OCI-LY1 (cell line): ENCODE results near the gene PPP2R3B.

Experiments used
- H2AFZ ChIP-seq: fragments of 200-600 bp; sonication (generic), shearing (Covaris generic); 2 replicates; pipeline ENCODE4 v1.6.0; 2014; ENCODE audit warnings: antibody characterized with exemption, mild to moderate bottlenecking, low read length
- H3F3A ChIP-seq: fragments of 200-600 bp; sonication (generic), shearing (Covaris generic); 2 replicates; pipeline ENCODE4 v1.6.0; 2014; ENCODE audit warnings: mild to moderate bottlenecking, antibody characterized with exemption, low read length, moderate library complexity; ENCODE audit not compliant: insufficient read depth
- H3K27ac ChIP-seq: fragments of 200-600 bp; sonication (generic); 2 replicates; pipeline ENCODE4 v1.5.1; 2014; ENCODE audit warnings: low read length, mixed run types, mild to moderate bottlenecking, low read depth; ENCODE audit not compliant: poor library complexity, severe bottlenecking
- H3K27me3 ChIP-seq: fragments of 200-600 bp; sonication (generic); 2 replicates; pipeline ENCODE4 v1.6.0; 2014; ENCODE audit warnings: antibody characterized with exemption, mild to moderate bottlenecking, low read length, moderate library complexity; ENCODE audit not compliant: insufficient read depth
- H3K36me3 ChIP-seq: fragments of 200-600 bp; sonication (generic); 2 replicates; pipeline ENCODE4 v1.6.1; 2014; ENCODE audit warnings: mild to moderate bottlenecking, antibody characterized with exemption, low read length, moderate library complexity, mixed read lengths; ENCODE audit not compliant: insufficient read depth
- H3K4me1 ChIP-seq: fragments of 200-600 bp; sonication (generic); 2 replicates; pipeline ENCODE4 v1.5.1; 2014; ENCODE audit warnings: mild to moderate bottlenecking, low read length, moderate library complexity; ENCODE audit not compliant: insufficient read depth, severe bottlenecking
- H3K4me2 ChIP-seq: fragments of 200-600 bp; sonication (generic), shearing (Covaris generic); 2 replicates; pipeline ENCODE4 v1.6.1; 2014; ENCODE audit warnings: low read length
- H3K4me3 ChIP-seq: fragments of 200-600 bp; sonication (generic); 2 replicates; pipeline ENCODE4 v1.5.1; 2014; ENCODE audit warnings: low read length, low read depth, mild to moderate bottlenecking, mixed read lengths; ENCODE audit not compliant: poor library complexity, severe bottlenecking
- H3K79me2 ChIP-seq: fragments of 200-600 bp; shearing (Covaris generic); 2 replicates; pipeline ENCODE4 v1.6.1; 2016; ENCODE audit warnings: mixed run types, low read length, mixed read lengths; ENCODE audit not compliant: insufficient read depth
- H3K9ac ChIP-seq: fragments of 200-600 bp; sonication (generic), shearing (Covaris generic); 2 replicates; pipeline ENCODE4 v1.6.1; 2014; ENCODE audit warnings: mild to moderate bottlenecking, low read length, mixed read lengths
- H3K9me2 ChIP-seq: fragments of 200-600 bp; sonication (generic), shearing (Covaris generic); 2 replicates; pipeline ENCODE4 v1.6.1; 2014; ENCODE audit warnings: low read depth, mild to moderate bottlenecking, low read length, mixed read lengths
- H3K9me3 ChIP-seq: fragments of 200-600 bp; shearing (Covaris generic); 2 replicates; pipeline ENCODE4 v1.6.1; 2014; ENCODE audit warnings: low read length, mixed read lengths
- H4K20me1 ChIP-seq: fragments of 200-600 bp; sonication (generic), shearing (Covaris generic); 2 replicates; pipeline ENCODE4 v1.6.0; 2016; ENCODE audit warnings: mild to moderate bottlenecking, low read length; ENCODE audit not compliant: insufficient read depth
- EZH2 ChIP-seq: fragments of 200-600 bp; sonication (generic), shearing (Covaris generic); IDR thresholded peaks from 2 replicates; pipeline ENCODE4 v1.8.0; 2017; ENCODE audit warnings: borderline replicate concordance, mixed run types, mild to moderate bottlenecking, antibody characterized with exemption, low read length, moderate library complexity, mixed read lengths
- TF ChIP-seq, protein P1 (sequence below): fragments of 200-600 bp; sonication (generic), shearing (Covaris generic); IDR thresholded peaks from 2 replicates; pipeline ENCODE4 v1.5.1; 2017; ENCODE audit warnings: mild to moderate bottlenecking, antibody characterized with exemption, low read length, moderate library complexity, mixed read lengths

Gene PPP2R3B

DNA sequence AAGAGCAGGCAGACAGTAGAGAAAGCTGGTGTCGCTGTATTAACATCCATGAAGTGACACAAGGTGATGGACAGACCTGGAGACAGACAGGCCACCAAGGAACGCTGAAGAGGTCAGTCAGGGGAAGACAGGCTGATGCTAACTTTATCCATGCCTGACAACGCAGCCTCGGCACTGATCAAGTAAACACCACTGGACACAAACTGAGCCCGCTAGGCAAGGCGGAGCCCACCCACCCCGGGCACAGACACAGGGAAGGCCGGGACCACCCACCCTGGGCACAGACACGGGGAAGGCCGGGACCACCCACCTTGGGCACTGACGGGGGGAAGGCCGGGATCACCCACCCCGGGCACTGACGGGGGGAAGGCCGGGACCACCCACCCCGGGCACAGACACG lies 18.8 kb downstream of the PPP2R3B start:
- no peaks in the 10 kb centered on the region for H3K27me3 ChIP-seq
- no peaks in the 10 kb centered on the region for H3K9me2 ChIP-seq
- no peaks in the 10 kb centered on the region for H3F3A ChIP-seq
- peaks cover 27% of the 10 kb centered on the region for H3K79me2 ChIP-seq
- H4K20me1 ChIP-seq, result no peaks in the 10 kb centered on the region
- no peak overlapping the region for H2AFZ ChIP-seq
- H3K4me1 ChIP-seq, result peaks cover 52% of the 10 kb centered on the region
- H3K36me3 ChIP-seq, result peaks cover 27% of the 10 kb centered on the region
- no peak overlapping the region; the same call in 1 of the 2 replicates for H3K9ac ChIP-seq
- no peak overlapping the region for H3K4me2 ChIP-seq
- H3K4me3 ChIP-seq, result no peak overlapping the region
- peak overlapping the region; percentile 97 for H3K27ac ChIP-seq
- H3K9me3 ChIP-seq, result no peaks in the 10 kb centered on the region
- TF ChIP-seq EZH2, result no peak
- TF ChIP-seq, protein P1, sequence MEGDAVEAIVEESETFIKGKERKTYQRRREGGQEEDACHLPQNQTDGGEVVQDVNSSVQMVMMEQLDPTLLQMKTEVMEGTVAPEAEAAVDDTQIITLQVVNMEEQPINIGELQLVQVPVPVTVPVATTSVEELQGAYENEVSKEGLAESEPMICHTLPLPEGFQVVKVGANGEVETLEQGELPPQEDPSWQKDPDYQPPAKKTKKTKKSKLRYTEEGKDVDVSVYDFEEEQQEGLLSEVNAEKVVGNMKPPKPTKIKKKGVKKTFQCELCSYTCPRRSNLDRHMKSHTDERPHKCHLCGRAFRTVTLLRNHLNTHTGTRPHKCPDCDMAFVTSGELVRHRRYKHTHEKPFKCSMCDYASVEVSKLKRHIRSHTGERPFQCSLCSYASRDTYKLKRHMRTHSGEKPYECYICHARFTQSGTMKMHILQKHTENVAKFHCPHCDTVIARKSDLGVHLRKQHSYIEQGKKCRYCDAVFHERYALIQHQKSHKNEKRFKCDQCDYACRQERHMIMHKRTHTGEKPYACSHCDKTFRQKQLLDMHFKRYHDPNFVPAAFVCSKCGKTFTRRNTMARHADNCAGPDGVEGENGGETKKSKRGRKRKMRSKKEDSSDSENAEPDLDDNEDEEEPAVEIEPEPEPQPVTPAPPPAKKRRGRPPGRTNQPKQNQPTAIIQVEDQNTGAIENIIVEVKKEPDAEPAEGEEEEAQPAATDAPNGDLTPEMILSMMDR, result no peak

DNA sequence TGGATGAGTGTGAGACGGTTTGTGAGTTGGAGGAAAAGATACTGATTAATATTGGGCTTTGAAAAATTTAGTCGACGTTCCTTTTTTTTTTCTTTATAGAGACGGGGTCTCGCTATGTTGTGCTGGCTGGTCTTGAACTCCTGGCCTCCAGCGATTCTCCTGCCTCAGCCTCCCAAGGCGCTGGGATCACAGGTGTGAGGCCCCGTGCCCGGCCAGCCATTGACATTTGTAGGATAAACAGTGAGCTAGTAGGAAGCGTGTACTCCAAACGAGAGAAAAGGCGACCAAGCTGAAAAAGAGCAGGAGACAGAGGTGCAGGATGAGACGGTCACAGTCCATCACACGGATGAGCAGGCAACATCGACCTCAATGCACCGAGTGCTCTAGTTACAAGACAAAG lies 19.4 kb downstream of the PPP2R3B start:
- no peaks in the 10 kb centered on the region for H3F3A ChIP-seq
- peak overlapping the region; percentile 97 for H3K27ac ChIP-seq
- H3K27me3 ChIP-seq, result no peaks in the 10 kb centered on the region
- no peaks in the 10 kb centered on the region for H3K9me2 ChIP-seq
- H3K36me3 ChIP-seq, result peaks cover 32% of the 10 kb centered on the region
- no peak overlapping the region; the same call in 1 of the 2 replicates for H3K9ac ChIP-seq
- H4K20me1 ChIP-seq, result no peaks in the 10 kb centered on the region
- no peaks in the 10 kb centered on the region for H3K9me3 ChIP-seq
- H3K4me1 ChIP-seq, result peaks cover 48% of the 10 kb centered on the region
- no peak overlapping the region for H3K4me2 ChIP-seq
- no peak overlapping the region for H2AFZ ChIP-seq
- no peak overlapping the region for H3K4me3 ChIP-seq
- TF ChIP-seq EZH2, result no peak
- TF ChIP-seq, protein P1, result no peak
- peaks cover 30% of the 10 kb centered on the region for H3K79me2 ChIP-seq

DNA sequence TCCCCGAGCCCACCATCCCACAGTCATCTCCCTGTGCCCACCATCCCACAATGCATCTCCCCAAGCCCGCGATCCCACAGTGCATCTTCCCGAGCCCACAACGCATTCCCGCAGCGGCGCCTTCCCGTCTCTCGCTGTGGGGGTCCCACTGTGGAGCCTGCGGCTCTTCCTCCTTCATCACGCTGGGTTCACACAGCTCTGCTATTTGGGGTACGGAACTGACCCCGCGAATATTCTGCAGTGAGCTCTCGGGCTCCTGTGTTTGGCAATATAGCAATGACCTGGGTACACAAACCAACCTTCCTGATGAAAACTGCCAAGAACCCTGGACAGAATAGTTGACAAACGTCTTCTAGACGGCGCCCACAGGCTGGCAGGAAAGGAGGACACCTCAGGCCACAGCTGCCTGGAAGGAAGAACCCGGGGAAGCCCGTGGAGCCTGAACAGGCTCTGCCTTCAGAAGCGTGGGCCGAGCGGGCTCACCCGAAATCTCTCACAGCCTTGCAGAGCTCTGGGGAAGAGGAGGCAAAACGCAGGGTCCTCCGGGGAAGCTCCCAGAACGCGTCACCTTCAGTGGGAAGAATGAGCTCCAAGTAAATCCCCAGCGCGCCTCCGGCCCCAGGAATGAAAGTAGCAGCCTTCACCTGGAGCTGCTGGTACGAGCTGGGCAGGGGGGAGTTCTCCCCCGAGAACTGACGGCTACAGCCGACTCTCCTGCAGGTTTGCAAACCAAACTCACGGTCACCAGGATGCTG lies 22.9 kb downstream of the PPP2R3B start:
- TF ChIP-seq, protein P1, result no peak
- no peak for TF ChIP-seq EZH2
- no peaks in the 10 kb centered on the region for H3K9me2 ChIP-seq
- no peak overlapping the region for H3K4me3 ChIP-seq
- no peak overlapping the region for H3K4me2 ChIP-seq
- no peak overlapping the region for H3K27ac ChIP-seq
- peaks cover 67% of the 10 kb centered on the region for H3K36me3 ChIP-seq
- no peak overlapping the region for H2AFZ ChIP-seq
- no peaks in the 10 kb centered on the region for H3F3A ChIP-seq
- H3K4me1 ChIP-seq, result peaks cover 13% of the 10 kb centered on the region
- H4K20me1 ChIP-seq, result no peaks in the 10 kb centered on the region
- peaks cover 30% of the 10 kb centered on the region for H3K79me2 ChIP-seq
- no peaks in the 10 kb centered on the region for H3K27me3 ChIP-seq
- no peak overlapping the region for H3K9ac ChIP-seq
- H3K9me3 ChIP-seq, result 0 out of 2 replicates have a peak, but pooled peaks cover 6% of the 10 kb centered on the region
